Fibroblast of lung (primary cell): ENCODE data around the gene NXN. TPM values are rescaled to one million over a fixed set of nuclear protein-coding genes. Genes with fewer than 3 reads are reported as not detected.

ENCODE experiments used
- DNase-seq, 2 donors: peaks; one replicate each; pipeline versions ENCODE4 v3.0.0 to v3.0.0-alpha.2; 2010; ENCODE audit warnings: low read depth in 2 of 2
- H2AFZ ChIP-seq: 2 replicates; pipeline ENCODE4 v1.5.1; 2012; ENCODE audit warnings: low read length, control low read depth, inconsistent platforms
- H3K27ac ChIP-seq: 2 replicates; pipeline ENCODE4 v1.5.1; 2011; ENCODE audit warnings: low read length, control low read depth; ENCODE audit not compliant: insufficient read depth
- H3K27me3 ChIP-seq: 2 replicates; pipeline ENCODE4 v1.5.1; 2011; ENCODE audit warnings: mild to moderate bottlenecking, low read length; ENCODE audit not compliant: control insufficient read depth, insufficient read depth
- H3K36me3 ChIP-seq: 2 replicates; pipeline ENCODE4 v1.5.1; 2011; ENCODE audit warnings: low read length; ENCODE audit not compliant: control insufficient read depth, insufficient read depth
- H3K4me1 ChIP-seq: 2 replicates; pipeline ENCODE4 v1.5.1; 2011; ENCODE audit warnings: low read length; ENCODE audit not compliant: control insufficient read depth, insufficient read depth; ENCODE audit errors: extremely low read depth
- H3K4me2 ChIP-seq: 2 replicates; pipeline ENCODE4 v1.5.1; 2011; ENCODE audit warnings: low read length, control low read depth; ENCODE audit not compliant: insufficient read depth; ENCODE audit errors: extremely low read depth
- H3K4me3 ChIP-seq, 4 experiments: fragments of 200-600 bp in 1 of 4; sonication (generic) in 1 of 4; replicated peaks in 1 of 4; 2 replicates each; pipeline ENCODE4 v1.5.1; 2011 to 2016; ENCODE audit warnings: low read length in 4 of 4, low read depth in 3 of 4, mild to moderate bottlenecking in 3 of 4, control low read depth in 2 of 4, inconsistent platforms in 1 of 4, mixed read lengths in 1 of 4; ENCODE audit not compliant: insufficient read depth in 1 of 4; ENCODE audit errors: control extremely low read depth in 1 of 4
- H3K79me2 ChIP-seq: 2 replicates; pipeline ENCODE4 v1.5.1; 2012; ENCODE audit warnings: mild to moderate bottlenecking, low read length, inconsistent platforms; ENCODE audit not compliant: control insufficient read depth, insufficient read depth
- H3K9ac ChIP-seq: 2 replicates; pipeline ENCODE4 v1.5.1; 2011; ENCODE audit warnings: mild to moderate bottlenecking, low read length, control low read depth; ENCODE audit not compliant: insufficient read depth
- H3K9me3 ChIP-seq: 2 replicates; pipeline ENCODE4 v1.5.1; 2012; ENCODE audit warnings: low read depth, low read length; ENCODE audit not compliant: control insufficient read depth, insufficient read depth
- H4K20me1 ChIP-seq: 2 replicates; pipeline ENCODE4 v1.5.1; 2011; ENCODE audit warnings: low read length; ENCODE audit not compliant: control insufficient read depth, insufficient read depth; ENCODE audit errors: extremely low read depth
- EZH2 ChIP-seq: IDR thresholded peaks from 2 replicates; pipeline ENCODE4 v1.5.1; 2012; ENCODE audit warnings: low read length, control low read depth, mild to moderate bottlenecking; ENCODE audit errors: missing control alignments
- polyA plus RNA-seq, 2 donors: library from polyadenylated mRNA; depleted of rRNA in 1 of 2; stranded (reverse) in 1 of 2; unstranded in 1 of 2; fragments of >200 nt; gene quantifications; 2 replicates each; pipeline ENCODE4 v1.2.1, GENCODE V29; 2011 to 2012; ENCODE audit warnings: missing spikeins in 1 of 2
- total RNA-seq: library from RNA; depleted of rRNA; stranded (reverse); fragments of >200 nt; gene quantifications from 2 replicates; pipeline ENCODE4 v1.2.1, GENCODE V29; 2014
- TF ChIP-seq, protein P1 (sequence below), 2 donors: IDR thresholded peaks in 1 of 2; conservative IDR thresholded peaks in 1 of 2; 1 replicate in 1 of 2; 2 replicates in 1 of 2; pipeline ENCODE4 v1.5.1; 2011 to 2012; ENCODE audit warnings: low read length in 2 of 2, control low read depth in 1 of 2, inconsistent platforms in 1 of 2, low read depth in 1 of 2, mild to moderate bottlenecking in 1 of 2

The NXN gene
- total and polyA plus RNA-seq, 2 donors (not counting 1 experiment from before 2014, with no cell fraction given), result 38.5 to 53.8 TPM

DNA sequence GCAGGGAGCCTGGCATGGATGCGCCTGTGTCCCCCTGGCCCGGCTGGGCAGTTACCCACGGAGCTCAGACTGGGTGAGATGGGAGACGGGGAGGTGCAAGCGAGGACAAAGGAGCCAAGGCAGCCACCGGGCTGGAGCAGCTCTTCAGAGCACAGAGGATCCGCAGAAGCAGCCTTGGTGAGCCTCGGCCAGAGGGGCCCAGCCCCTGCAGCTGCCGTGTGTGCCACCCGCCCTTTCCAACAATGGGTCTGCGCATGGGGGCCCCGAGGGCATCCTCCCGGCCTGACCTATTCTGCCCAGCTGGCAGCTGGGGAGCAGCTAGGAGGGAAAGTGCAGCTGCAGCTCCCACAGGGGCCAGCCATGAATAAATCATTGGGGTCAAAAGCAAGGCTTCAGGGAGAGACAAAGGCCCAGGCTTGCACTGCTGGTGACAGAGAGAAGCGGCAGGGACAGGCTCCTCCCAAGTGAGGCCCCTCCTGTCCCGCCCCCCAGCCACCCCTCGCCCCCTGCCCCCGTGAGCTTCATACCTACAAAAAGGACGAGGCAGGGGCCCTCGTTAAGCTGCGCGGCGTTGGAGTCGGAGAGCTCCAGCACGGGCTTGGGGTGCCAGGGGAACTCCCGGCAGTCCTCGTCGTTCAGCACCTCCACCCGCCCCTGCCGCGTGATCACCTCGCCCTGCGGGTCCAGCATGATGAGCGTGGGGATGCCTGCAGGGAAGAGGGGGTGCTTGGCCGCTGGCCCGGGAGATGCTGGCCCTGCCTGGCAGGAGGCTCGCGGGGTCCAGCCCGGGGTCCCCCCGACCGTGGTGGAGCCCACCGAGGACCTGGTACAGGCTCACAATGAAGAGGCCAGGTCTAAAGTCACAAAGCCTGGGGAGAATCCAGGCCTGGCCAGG lies 174.8 kb downstream of the NXN start:
- Histone ChIP-seq H2AFZ (no peak overlapping the region), H3K9me3 (no peaks in the 10 kb centered on the region), H3K27me3 (no peaks in the 10 kb centered on the region), H3K4me3 (no peak overlapping the region), H3K27ac (no peak overlapping the region), H3K4me2 (no peak overlapping the region), H3K36me3 (peaks cover 4% of the 10 kb centered on the region), H3K79me2 (no peaks in the 10 kb centered on the region), H4K20me1 (no peaks in the 10 kb centered on the region), H3K9ac (no peak overlapping the region), H3K4me1 (no peaks in the 10 kb centered on the region)
- TF ChIP-seq EZH2, result no peak
- TF ChIP-seq, protein P1, sequence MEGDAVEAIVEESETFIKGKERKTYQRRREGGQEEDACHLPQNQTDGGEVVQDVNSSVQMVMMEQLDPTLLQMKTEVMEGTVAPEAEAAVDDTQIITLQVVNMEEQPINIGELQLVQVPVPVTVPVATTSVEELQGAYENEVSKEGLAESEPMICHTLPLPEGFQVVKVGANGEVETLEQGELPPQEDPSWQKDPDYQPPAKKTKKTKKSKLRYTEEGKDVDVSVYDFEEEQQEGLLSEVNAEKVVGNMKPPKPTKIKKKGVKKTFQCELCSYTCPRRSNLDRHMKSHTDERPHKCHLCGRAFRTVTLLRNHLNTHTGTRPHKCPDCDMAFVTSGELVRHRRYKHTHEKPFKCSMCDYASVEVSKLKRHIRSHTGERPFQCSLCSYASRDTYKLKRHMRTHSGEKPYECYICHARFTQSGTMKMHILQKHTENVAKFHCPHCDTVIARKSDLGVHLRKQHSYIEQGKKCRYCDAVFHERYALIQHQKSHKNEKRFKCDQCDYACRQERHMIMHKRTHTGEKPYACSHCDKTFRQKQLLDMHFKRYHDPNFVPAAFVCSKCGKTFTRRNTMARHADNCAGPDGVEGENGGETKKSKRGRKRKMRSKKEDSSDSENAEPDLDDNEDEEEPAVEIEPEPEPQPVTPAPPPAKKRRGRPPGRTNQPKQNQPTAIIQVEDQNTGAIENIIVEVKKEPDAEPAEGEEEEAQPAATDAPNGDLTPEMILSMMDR (conservative IDR thresholded peaks at IDR 0.05 in 1 of 2, IDR thresholded peaks at IDR 0.05 in 1 of 2; ENCODE audit: low read depth in 1 of 2, low read length in 2 of 2), result no peak
- no peak for DNase-seq

DNA sequence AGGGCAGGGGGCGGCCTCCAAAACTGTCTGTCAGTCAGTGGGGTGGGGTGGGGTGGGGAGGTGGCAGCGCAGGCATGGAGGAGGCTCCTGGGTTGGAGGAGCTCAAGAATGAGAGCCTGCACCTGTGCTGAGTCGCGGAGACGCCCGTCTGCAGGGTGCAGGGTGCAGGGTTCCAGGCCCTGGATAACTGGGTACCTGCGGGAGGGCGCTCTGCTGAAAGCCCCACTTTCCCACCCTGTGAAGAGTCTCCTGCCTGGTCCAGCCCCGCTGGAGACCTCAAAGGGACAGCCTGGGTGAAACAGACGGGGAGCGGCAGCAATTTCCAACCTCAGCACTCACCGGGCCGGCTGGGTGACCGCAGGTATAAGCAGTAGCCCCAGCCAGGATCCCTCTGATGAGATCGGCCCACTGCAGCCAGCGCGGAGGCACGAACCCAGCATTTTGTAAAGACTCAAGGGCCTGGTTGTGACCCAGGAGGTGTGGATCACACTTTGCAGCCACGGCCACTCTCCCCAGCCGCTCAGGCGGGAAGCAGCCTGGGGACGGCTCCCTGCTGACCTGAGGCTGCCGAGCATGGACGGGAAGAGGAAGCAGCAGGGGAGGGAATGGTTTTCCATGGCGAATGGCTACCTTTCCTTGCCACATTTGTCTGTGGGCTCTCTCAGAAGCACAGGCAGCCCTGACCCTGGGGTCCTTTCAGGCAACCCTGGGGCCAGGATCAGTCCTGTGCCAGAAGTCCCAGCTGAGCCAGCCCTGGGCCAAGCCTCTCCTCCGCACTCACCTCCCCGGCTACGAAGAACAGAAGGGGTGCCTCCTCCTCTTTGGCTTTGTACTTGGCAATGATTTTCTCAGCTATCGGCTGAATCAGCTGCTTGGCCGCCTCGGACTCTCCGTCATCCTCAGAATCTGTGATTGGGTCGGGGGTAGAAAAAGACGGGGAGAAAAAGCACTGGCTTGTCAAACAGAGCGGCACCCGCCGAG lies 176.4 kb downstream of the NXN start:
- no peaks in the 10 kb centered on the region for H3K79me2 ChIP-seq
- no peak overlapping the region for H3K27ac ChIP-seq
- H3K9ac ChIP-seq, result no peak overlapping the region
- no peaks in the 10 kb centered on the region for H3K4me1 ChIP-seq
- no peaks in the 10 kb centered on the region for H4K20me1 ChIP-seq
- no peak overlapping the region for H3K4me3 ChIP-seq
- no peak overlapping the region for H2AFZ ChIP-seq
- H3K9me3 ChIP-seq, result no peaks in the 10 kb centered on the region
- H3K4me2 ChIP-seq, result no peak overlapping the region
- no peak for DNase-seq
- H3K27me3 ChIP-seq, result no peaks in the 10 kb centered on the region
- TF ChIP-seq EZH2, result no peak
- TF ChIP-seq, protein P1 (conservative IDR thresholded peaks at IDR 0.05 in 1 of 2, IDR thresholded peaks at IDR 0.05 in 1 of 2; ENCODE audit: low read depth in 1 of 2, low read length in 2 of 2), result no peak
- peaks cover 4% of the 10 kb centered on the region for H3K36me3 ChIP-seq

DNA sequence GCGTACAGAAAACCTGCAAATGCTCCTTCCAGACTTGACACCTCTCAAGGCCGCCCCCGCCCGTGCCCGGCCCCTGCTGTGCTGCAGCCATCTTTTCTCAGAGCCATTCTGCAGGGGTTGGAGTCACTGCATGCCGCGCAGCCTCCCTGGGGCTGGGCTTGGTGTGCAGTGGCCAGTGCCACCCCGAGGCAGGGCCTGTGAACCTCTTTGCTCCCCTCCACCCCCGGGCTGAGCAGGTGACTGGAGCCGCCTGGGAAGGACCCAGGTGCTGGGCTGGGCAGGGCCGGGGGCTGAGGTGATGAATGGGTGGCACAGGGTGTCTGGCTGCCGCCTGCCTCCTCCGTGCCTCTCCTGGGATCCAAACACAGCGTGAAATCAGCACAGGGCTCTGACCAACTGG lies 177.1 kb downstream of the NXN start:
- DNase-seq, result no peak
- H3K4me1 ChIP-seq, result no peaks in the 10 kb centered on the region
- no peaks in the 10 kb centered on the region for H3K79me2 ChIP-seq
- H3K36me3 ChIP-seq, result peaks cover 4% of the 10 kb centered on the region
- TF ChIP-seq EZH2, result no peak
- TF ChIP-seq, protein P1 (conservative IDR thresholded peaks at IDR 0.05 in 1 of 2, IDR thresholded peaks at IDR 0.05 in 1 of 2; ENCODE audit: low read depth in 1 of 2, low read length in 2 of 2), result no peak
- H2AFZ ChIP-seq, result no peak overlapping the region
- no peak overlapping the region for H3K9ac ChIP-seq
- no peaks in the 10 kb centered on the region for H4K20me1 ChIP-seq
- no peak overlapping the region for H3K4me2 ChIP-seq
- H3K4me3 ChIP-seq, result no peak overlapping the region
- H3K27ac ChIP-seq, result no peak overlapping the region
- no peaks in the 10 kb centered on the region for H3K9me3 ChIP-seq
- no peaks in the 10 kb centered on the region for H3K27me3 ChIP-seq
